SK-N-SH treated with all-trans-retinoic acid at 6 μM for 48 hours (cell line): Measurements from ENCODE around the gene GNA15.

ENCODE experiments used
- RARB ChIP-seq: fragments of 250-450 bp; sonication (Bioruptor Pico); IDR thresholded peaks from 2 replicates; pipeline ENCODE4 v1.8.0; 2021; ENCODE audit warnings: mild to moderate bottlenecking, moderate library complexity
- TF ChIP-seq, protein P1 (sequence below): fragments of 250-450 bp; sonication (Bioruptor Pico); IDR thresholded peaks from 2 replicates; pipeline ENCODE4 v1.8.0; 2020; ENCODE audit warnings: mild to moderate bottlenecking, moderate library complexity, borderline replicate concordance
- TF ChIP-seq, protein P2 (sequence below): fragments of 250-450 bp; sonication (Bioruptor Pico); IDR thresholded peaks from 2 replicates; pipeline ENCODE4 v1.5.1; 2021; ENCODE audit warnings: mild to moderate bottlenecking, moderate library complexity
- TF ChIP-seq, protein P3 (sequence below): fragments of 250-450 bp; sonication (Bioruptor Pico); IDR thresholded peaks from 2 replicates; pipeline ENCODE4 v1.5.1; 2020; ENCODE audit warnings: low read depth, mild to moderate bottlenecking, moderate library complexity
- TF ChIP-seq, protein P4 (sequence below): fragments of 250-450 bp; sonication (Bioruptor Pico); IDR thresholded peaks from 2 replicates; pipeline ENCODE4 v1.8.0; 2021; ENCODE audit warnings: low read depth, mild to moderate bottlenecking, moderate library complexity, borderline replicate concordance

DNA sequence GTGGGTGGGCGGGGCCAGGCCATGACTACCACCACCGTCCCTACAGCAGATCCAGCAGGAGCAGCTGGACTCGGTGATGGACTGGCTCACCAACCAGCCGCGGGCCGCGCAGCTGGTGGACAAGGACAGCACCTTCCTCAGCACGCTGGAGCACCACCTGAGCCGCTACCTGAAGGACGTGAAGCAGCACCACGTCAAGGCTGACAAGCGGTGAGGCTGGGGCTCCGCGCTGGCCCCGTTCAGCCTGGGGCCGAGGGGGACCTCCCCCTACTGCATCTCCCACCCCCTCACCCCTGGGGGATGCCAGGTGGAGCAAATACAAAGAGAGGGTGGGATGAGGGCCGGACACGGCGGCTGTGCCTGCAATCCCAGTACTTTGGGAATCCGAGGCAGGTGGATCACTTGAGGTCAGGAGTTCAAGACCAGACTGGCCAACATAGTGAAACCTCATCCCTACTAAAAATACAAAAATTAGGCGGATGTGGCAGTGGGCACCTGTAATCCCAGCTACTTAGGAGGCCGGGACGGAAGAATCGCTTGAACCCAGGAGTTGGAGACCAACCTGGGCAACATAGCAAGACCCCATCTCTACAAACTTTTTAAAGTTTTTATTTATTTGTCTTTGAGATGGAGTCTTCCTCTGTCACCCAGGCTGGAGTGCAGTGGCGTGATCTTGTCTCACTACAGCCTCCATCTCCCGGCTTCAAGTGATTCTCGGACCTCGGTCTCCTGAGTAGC is 70.6 kb downstream of the GNA15 start:
- TF ChIP-seq, protein P1, sequence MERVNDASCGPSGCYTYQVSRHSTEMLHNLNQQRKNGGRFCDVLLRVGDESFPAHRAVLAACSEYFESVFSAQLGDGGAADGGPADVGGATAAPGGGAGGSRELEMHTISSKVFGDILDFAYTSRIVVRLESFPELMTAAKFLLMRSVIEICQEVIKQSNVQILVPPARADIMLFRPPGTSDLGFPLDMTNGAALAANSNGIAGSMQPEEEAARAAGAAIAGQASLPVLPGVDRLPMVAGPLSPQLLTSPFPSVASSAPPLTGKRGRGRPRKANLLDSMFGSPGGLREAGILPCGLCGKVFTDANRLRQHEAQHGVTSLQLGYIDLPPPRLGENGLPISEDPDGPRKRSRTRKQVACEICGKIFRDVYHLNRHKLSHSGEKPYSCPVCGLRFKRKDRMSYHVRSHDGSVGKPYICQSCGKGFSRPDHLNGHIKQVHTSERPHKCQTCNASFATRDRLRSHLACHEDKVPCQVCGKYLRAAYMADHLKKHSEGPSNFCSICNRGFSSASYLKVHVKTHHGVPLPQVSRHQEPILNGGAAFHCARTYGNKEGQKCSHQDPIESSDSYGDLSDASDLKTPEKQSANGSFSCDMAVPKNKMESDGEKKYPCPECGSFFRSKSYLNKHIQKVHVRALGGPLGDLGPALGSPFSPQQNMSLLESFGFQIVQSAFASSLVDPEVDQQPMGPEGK (CRISPR knock-in tag), result no peak
- TF ChIP-seq, protein P2, sequence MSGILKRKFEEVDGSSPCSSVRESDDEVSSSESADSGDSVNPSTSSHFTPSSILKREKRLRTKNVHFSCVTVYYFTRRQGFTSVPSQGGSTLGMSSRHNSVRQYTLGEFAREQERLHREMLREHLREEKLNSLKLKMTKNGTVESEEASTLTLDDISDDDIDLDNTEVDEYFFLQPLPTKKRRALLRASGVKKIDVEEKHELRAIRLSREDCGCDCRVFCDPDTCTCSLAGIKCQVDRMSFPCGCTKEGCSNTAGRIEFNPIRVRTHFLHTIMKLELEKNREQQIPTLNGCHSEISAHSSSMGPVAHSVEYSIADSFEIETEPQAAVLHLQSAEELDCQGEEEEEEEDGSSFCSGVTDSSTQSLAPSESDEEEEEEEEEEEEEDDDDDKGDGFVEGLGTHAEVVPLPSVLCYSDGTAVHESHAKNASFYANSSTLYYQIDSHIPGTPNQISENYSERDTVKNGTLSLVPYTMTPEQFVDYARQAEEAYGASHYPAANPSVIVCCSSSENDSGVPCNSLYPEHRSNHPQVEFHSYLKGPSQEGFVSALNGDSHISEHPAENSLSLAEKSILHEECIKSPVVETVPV (CRISPR knock-in tag), result no peak
- TF ChIP-seq RARB, result no peak
- TF ChIP-seq, protein P3, sequence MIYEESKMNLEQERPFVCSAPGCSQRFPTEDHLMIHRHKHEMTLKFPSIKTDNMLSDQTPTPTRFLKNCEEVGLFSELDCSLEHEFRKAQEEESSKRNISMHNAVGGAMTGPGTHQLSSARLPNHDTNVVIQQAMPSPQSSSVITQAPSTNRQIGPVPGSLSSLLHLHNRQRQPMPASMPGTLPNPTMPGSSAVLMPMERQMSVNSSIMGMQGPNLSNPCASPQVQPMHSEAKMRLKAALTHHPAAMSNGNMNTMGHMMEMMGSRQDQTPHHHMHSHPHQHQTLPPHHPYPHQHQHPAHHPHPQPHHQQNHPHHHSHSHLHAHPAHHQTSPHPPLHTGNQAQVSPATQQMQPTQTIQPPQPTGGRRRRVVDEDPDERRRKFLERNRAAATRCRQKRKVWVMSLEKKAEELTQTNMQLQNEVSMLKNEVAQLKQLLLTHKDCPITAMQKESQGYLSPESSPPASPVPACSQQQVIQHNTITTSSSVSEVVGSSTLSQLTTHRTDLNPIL (CRISPR knock-in tag), result no peak
- TF ChIP-seq, protein P4, sequence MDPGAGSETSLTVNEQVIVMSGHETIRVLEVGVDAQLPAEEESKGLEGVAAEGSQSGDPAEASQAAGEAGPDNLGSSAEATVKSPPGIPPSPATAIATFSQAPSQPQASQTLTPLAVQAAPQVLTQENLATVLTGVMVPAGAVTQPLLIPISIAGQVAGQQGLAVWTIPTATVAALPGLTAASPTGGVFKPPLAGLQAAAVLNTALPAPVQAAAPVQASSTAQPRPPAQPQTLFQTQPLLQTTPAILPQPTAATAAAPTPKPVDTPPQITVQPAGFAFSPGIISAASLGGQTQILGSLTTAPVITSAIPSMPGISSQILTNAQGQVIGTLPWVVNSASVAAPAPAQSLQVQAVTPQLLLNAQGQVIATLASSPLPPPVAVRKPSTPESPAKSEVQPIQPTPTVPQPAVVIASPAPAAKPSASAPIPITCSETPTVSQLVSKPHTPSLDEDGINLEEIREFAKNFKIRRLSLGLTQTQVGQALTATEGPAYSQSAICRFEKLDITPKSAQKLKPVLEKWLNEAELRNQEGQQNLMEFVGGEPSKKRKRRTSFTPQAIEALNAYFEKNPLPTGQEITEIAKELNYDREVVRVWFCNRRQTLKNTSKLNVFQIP (CRISPR knock-in tag), result no peak
